GM18870 (cell line): ENCODE results near the gene PPP1R2B.

ENCODE experiments used
- ATAC-seq: cut with Tn5 transposase; IDR thresholded peaks from one replicate; pipeline ENCODE4 v1.9.1; 2021; ENCODE audit warnings: moderate library complexity; ENCODE audit not compliant: unreplicated experiment

PPP1R2B gene

DNA sequence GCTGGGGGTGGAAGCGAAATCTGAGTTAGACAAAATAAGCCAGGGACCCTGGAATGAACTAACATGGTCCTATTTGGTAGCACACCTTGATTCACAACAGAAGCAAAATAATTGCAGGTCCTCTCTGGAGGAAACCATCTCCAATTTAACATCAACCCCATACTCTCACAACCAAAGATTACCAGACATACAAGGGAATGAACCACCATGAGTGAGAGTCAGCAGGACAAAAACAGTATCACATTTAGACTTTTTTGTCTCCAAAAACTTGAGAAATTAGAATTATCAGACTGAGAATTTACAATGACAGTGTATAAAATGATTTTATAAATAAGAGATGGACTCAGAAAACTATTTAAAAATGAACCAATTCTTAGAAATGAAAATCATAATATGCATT lies 21.1 kb downstream of the PPP1R2B start:
- no peak for ATAC-seq

DNA sequence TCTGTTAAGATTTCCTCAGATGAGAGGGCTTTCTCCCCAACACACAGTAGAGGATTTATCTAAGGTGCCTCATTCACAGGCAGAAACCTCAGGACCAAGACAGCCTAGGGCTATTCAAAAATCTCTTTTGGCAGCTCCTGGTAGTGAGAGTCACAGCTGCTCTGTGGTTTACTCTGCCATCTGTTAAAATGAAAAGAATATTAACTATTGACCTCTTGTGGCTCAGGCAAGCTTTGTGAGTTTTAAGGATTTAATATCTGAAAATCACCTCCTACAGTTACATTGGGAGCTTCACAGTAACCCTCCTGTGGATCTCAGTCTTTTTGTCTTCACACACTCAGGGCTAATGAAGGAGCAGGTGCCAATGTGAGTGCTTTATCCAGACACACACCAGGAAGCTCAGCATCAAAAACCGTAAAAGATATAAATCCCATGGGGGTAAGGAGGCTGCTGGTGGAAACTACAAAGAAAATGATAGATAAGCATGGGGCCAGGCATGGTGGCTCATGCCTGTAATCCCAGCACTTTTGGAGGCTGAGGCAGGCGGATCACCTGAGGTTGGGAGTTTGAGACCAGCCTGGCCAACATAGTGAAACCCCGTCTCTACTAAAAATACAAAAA lies 29.7 kb downstream of the PPP1R2B start:
- peak; percentile 97 for ATAC-seq

DNA sequence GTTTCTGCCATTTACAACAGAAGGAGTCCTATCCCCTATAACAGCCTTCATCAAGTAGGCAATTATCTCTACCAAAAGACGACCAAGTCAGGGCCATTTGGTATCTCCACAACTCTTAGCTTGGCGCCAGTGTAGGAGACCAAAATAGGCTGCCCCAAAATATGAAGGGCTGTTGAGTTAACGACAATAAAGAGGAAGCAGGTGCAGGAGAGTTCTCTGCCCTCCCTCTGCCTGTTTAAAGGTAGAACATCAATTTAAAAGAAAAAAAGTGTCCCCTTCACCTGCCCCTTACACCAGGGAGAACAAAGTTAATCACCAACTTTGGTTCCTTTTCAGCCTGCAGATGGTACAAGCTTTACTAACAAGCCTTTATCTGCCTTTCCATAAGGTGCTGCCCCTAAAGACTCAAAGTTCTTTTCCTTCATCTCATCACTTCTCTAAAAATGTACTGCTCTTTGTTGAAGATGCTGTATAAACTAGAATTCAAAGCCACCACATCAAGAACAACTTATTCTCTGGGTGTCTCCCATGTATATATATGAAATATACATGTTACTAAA lies 33.3 kb downstream of the PPP1R2B start:
- ATAC-seq, result no peak

DNA sequence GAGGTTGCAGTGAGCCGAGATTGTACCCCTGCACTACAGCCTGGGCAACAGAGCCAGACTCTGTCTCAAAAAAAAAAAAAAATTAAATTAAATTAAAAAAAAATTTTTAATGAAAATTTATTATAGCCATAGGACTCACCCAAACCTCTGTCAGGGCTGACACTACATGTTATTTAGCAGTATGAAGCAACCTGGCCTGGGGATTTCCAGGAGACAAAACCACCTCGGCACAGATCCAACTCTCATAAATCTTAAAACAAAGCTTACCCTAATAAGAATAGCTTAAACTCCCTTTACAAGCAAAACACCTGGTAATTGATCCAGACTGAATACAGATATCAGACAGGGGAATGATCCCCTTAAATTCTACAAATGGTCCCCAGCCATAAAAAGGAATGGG lies 38.4 kb downstream of the PPP1R2B start:
- ATAC-seq, result no peak

DNA sequence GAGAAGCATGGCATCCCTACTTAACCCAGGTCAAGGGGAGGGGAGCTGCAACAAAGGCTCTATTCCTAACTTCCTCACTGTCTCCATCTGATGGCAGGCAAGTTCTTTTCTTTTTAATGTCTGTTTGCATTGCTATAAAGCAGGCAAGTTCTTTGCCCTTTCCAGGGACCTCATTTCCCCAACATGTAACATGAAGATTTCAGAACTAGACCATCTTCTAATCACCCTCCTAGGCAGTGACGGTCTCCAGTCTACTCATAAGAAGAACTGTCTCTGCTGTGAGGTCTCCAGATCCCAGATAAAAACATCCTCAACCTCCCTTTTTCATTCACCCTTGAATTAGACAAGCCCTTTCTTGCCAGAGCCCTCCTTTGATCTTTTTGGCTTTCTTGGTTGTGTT lies 42.1 kb downstream of the PPP1R2B start:
- ATAC-seq, result no peak

DNA sequence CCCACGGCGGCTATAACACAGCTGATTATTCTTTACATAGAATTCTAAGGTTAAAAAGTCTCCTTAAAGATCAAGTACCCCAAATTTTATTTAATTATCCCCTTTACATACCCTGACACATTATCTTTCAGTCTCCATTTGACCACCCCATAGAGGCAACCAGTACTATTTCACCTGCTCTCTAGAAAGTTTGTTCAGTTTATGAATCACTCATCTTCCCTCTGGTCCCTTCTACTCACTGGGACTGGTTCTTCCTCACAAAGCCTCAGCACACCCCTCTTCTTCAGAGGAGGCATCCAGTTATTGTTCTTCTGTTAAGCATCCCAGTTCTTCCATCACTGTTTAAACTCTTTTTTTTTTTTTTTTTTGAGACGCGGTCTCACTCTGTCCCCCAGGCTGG lies 42.8 kb downstream of the PPP1R2B start:
- ATAC-seq, result no peak

DNA sequence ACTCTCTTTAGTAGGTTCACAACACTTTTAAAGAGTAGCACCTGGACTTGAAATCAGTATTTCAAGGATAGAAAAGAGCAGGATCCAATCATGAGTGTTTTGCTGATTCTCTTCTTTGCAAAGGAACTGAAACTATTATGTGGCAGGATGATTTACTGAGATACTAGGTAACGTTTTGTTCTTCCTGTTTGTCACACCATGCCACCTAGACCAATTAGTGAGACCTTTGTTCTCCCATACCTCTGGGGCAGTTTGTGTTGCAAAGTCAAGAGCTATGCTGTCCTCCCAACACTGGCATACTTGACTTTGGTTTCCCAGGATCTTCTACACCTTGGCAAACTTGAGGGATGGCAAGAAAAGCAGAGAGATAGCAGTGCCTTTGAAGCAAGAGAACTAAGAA lies 43.4 kb downstream of the PPP1R2B start:
- peak; percentile 73 for ATAC-seq

DNA sequence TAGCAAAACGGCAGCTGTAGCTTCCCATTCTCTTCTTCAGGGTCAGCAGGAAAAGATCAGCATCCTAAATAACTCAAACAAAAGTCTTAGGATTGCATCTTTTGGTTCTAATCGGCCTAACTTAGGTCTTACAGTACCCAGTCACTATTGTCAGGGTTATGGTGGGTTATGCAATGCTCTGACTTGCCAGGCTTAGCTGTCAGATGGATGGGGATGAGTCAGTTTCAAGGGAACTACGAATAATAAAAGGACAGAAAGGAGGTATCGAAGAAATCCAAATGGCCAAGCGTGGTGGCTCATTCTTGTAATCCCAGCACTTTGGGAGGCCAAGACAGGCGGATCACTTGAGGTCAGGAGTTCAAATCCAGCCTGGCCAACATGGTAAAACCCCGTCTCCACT lies 46.5 kb downstream of the PPP1R2B start:
- no peak for ATAC-seq
